ENCODE measurements around the gene SLC40A1. TPM values are rescaled to one million over a fixed set of nuclear protein-coding genes. Genes with fewer than 3 reads are reported as not detected.

SLC40A1 gene
- total RNA-seq, 1 donor = 19.4 TPM

- H3K4me3 ChIP-seq (ENCODE audit: low read depth, low read length) = peak overlapping the region; percentile 65
- no peak for DNase-seq (ENCODE audit: low read depth)
- TF ChIP-seq CTCF (IDR thresholded peaks at IDR 0.05; ENCODE audit: insufficient read depth, low read depth, low read length) = no peak
These were observed 340 bp downstream of the SLC40A1 start for GRCh38 chr2:189580241-189580651.

- peak overlapping the region; percentile 65 for H3K4me3 ChIP-seq (ENCODE audit: low read depth, low read length)
- DNase-seq (ENCODE audit: low read depth) = peak; percentile 67
- TF ChIP-seq CTCF (IDR thresholded peaks at IDR 0.05; ENCODE audit: insufficient read depth, low read depth, low read length) = no peak
These were observed 900 bp downstream of the SLC40A1 start for GRCh38 chr2:189579585-189580186.

GRCh38 chr2:189578272-189578950, 2.2 kb downstream of the SLC40A1 start:
- no peak for DNase-seq (ENCODE audit: low read depth)
- H3K4me3 ChIP-seq (ENCODE audit: low read depth, low read length) = peak overlapping the region; percentile 65
- no peak for TF ChIP-seq CTCF (IDR thresholded peaks at IDR 0.05; ENCODE audit: insufficient read depth, low read depth, low read length)

GRCh38 chr2:189577121-189577520, 3.5 kb downstream of the SLC40A1 start:
- no peak for DNase-seq (ENCODE audit: low read depth)
- TF ChIP-seq CTCF (IDR thresholded peaks at IDR 0.05; ENCODE audit: insufficient read depth, low read depth, low read length) = no peak
- no peak overlapping the region for H3K4me3 ChIP-seq (ENCODE audit: low read depth, low read length)

GRCh38 chr2:189576396-189576795, 4.2 kb downstream of the SLC40A1 start:
- no peak for DNase-seq (ENCODE audit: low read depth)
- no peak for TF ChIP-seq CTCF (IDR thresholded peaks at IDR 0.05; ENCODE audit: insufficient read depth, low read depth, low read length)
- no peak overlapping the region for H3K4me3 ChIP-seq (ENCODE audit: low read depth, low read length)

GRCh38 chr2:189574793-189575475, 5.7 kb downstream of the SLC40A1 start:
- DNase-seq (ENCODE audit: low read depth) = no peak
- H3K4me3 ChIP-seq (ENCODE audit: low read depth, low read length) = no peak overlapping the region
- no peak for TF ChIP-seq CTCF (IDR thresholded peaks at IDR 0.05; ENCODE audit: insufficient read depth, low read depth, low read length)
